Measurements from ENCODE around the gene FAM98C. TPM values are rescaled to one million over a fixed set of nuclear protein-coding genes. Genes with fewer than 3 reads are reported as not detected.

FAM98C gene
- total and polyA plus RNA-seq, 9 donors = 7.8 to 23.7 (median 18.8) TPM

DNA sequence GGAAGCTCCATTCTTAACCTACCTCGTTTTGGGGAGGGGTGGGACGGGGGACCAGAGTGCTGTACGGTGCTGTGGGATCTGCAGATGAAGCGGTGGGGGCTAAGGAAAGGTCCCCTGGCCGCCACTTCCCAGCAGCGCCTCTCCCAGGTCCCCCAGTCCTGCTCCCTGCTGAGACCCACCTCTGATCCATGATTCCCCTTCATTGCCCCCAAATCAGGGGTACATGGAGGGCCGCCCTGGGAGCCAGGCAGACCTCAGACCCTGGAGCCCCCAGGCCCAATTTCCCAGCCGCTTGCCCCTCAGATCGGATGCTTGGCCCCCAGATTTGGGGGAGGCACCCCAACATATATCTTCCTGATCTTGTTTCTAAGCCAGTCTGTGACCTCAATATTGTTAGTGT is 3.8 kb upstream of the FAM98C start:
- no peaks in the 10 kb centered on the region for H3K27me3 ChIP-seq
- no peak overlapping the region for H3K4me3 ChIP-seq
- WGBS, 3 donors = 44 to 48% (median 47%) methylated on average over 9 of the region's 9 CpGs
- H3K9me3 ChIP-seq = no peaks in the 10 kb centered on the region
- no peaks in the 10 kb centered on the region for H3K4me1 ChIP-seq (ENCODE audit: insufficient read depth)
- no peak for DNase-seq
- TF ChIP-seq POLR2A (IDR thresholded peaks at IDR 0.05) (no peak), EP300 (IDR thresholded peaks at IDR 0.05) (no peak)
- TF ChIP-seq, protein P1, sequence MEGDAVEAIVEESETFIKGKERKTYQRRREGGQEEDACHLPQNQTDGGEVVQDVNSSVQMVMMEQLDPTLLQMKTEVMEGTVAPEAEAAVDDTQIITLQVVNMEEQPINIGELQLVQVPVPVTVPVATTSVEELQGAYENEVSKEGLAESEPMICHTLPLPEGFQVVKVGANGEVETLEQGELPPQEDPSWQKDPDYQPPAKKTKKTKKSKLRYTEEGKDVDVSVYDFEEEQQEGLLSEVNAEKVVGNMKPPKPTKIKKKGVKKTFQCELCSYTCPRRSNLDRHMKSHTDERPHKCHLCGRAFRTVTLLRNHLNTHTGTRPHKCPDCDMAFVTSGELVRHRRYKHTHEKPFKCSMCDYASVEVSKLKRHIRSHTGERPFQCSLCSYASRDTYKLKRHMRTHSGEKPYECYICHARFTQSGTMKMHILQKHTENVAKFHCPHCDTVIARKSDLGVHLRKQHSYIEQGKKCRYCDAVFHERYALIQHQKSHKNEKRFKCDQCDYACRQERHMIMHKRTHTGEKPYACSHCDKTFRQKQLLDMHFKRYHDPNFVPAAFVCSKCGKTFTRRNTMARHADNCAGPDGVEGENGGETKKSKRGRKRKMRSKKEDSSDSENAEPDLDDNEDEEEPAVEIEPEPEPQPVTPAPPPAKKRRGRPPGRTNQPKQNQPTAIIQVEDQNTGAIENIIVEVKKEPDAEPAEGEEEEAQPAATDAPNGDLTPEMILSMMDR (IDR thresholded peaks at IDR 0.05) = no peak
- H3K36me3 ChIP-seq = no peaks in the 10 kb centered on the region
- H3K27ac ChIP-seq = no peak overlapping the region
- intact Hi-C loops (cut with DNase I) = no loop called here

DNA sequence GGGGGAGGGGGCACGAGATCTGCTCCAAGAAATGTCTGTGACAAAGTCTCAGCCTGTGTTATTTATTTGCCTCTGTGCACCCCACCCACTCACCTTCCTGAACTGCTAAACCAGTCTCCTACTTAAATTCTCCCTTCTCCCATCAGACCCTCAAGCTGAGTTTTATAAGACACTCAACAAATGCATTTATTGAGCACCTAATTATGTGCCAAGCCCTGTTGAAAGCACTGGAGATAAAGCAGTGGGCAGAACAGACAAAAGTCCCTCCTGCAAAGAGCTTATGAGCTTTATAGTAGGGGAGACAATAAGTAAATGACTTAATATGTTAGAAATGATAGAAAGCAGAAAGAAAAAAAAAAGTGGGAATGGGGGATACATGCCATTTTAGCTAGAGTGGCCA is 3.4 kb upstream of the FAM98C start:
- H3K4me3 ChIP-seq = no peak overlapping the region
- intact Hi-C loops (cut with DNase I) = no loop called here
- no peaks in the 10 kb centered on the region for H3K36me3 ChIP-seq
- H3K27me3 ChIP-seq = no peaks in the 10 kb centered on the region
- H3K27ac ChIP-seq = no peak overlapping the region
- no peaks in the 10 kb centered on the region for H3K9me3 ChIP-seq
- 27 to 46% (median 45%) methylated on average over 1 of the region's 1 CpG for WGBS, 3 donors
- TF ChIP-seq, protein P1 (IDR thresholded peaks at IDR 0.05) = no peak
- TF ChIP-seq EP300 (IDR thresholded peaks at IDR 0.05) = no peak
- no peak for TF ChIP-seq POLR2A (IDR thresholded peaks at IDR 0.05)
- DNase-seq = no peak
- H3K4me1 ChIP-seq (ENCODE audit: insufficient read depth) = no peaks in the 10 kb centered on the region

DNA sequence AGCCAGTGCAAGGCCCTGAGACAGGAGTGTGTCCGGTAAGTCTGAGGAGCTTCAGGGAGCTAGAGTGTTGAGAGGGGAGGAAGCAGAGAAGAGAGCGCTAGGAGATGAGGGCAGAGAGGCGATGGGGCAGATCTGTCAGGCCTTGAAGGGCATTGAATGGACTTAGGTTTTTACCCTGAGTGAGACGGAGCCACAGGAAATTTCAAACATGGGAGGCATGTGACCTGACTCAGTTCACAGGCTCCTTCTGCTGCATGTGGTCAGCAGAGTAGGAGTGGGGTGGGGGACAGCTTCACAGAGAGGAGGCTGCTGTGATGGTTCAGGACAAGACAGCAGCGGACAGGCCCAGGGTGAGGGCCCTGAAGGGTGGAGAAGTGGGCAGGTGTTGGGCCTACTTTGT is 2.5 kb upstream of the FAM98C start:
- Histone ChIP-seq H3K36me3 (no peaks in the 10 kb centered on the region), H3K9me3 (no peaks in the 10 kb centered on the region), H3K27me3 (no peaks in the 10 kb centered on the region), H3K4me3 (no peak overlapping the region), H3K27ac (no peak overlapping the region), H3K4me1 (ENCODE audit: insufficient read depth) (no peaks in the 10 kb centered on the region)
- no peak for DNase-seq
- TF ChIP-seq EP300 (IDR thresholded peaks at IDR 0.05) (no peak), POLR2A (IDR thresholded peaks at IDR 0.05) (no peak)
- TF ChIP-seq, protein P1 (IDR thresholded peaks at IDR 0.05) = no peak
- intact Hi-C loops (cut with DNase I) = loop anchor here in 3 of 4 donors (2.0 to 10.0 kb wide), 6 partner anchors 14 to 532 kb away; partner anchors contain the start of genes CCER2 (in 1 of the 3), MRPS12 (in 1 of the 3) and SARS2 (in 1 of the 3)
- WGBS, 3 donors = 48 to 62% (median 58%) methylated on average over 5 of the region's 5 CpGs

DNA sequence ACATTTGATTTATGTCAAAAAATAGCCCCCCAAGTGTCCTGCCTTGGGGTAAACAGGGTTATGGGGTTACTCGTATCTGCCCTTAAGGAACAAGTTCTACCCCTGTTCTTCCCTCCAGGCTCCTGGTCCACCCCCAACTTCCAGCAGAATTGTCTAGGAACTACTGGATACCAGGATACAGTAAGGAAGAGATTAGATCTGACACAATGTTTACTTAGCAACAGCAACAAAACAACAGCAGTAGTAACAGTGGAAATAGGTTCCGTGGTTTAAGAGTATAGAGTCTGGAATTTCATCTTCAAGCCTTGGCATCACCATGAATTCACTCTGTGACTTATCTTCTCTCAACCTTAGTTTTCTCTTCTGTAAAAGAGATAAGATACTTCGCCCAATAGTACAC is 1.7 kb upstream of the FAM98C start:
- WGBS, 3 donors = 65 to 77% (median 71%) methylated on average over 3 of the region's 3 CpGs
- Histone ChIP-seq H3K27me3 (no peaks in the 10 kb centered on the region), H3K4me1 (ENCODE audit: insufficient read depth) (no peaks in the 10 kb centered on the region), H3K27ac (no peak overlapping the region), H3K9me3 (no peaks in the 10 kb centered on the region), H3K4me3 (no peak overlapping the region), H3K36me3 (no peaks in the 10 kb centered on the region)
- no peak for DNase-seq
- intact Hi-C loops (cut with DNase I) = loop anchor here in 3 of 4 donors (2.0 to 10.0 kb wide), 6 partner anchors 14 to 531 kb away; partner anchors contain the start of genes CCER2 (in 1 of the 3), MRPS12 (in 1 of the 3) and SARS2 (in 1 of the 3)
- no peak for TF ChIP-seq POLR2A (IDR thresholded peaks at IDR 0.05)
- TF ChIP-seq EP300 (IDR thresholded peaks at IDR 0.05) = no peak
- TF ChIP-seq, protein P1 (IDR thresholded peaks at IDR 0.05) = no peak
